ENCODE results near the gene RYR1.
"Not testable (repeated sequence)": the region's sequence is repeated elsewhere in the genome, so short reads cannot be mapped to it uniquely, and the experiment has no call there.

GRCh38 chr19:38553239-38553638 is 119.7 kb downstream of the RYR1 start:
- not testable (repeated sequence) for TF ChIP-seq YY1 (IDR thresholded peaks at IDR 0.05; ENCODE audit: insufficient read depth, insufficient read length); ZNF274 (IDR thresholded peaks at IDR 0.05; ENCODE audit: low read depth, low read length)

Data from NT2/D1 (cell line).